NCI-H146 treated with DMSO at 0.1 percent for 48 hours (cell line): ENCODE results near the gene TRIM23.

Experiments used
- DNase-seq: peaks from one replicate; lab custom pipeline; 2025; ENCODE audit not compliant: unreplicated experiment; lab: John Stamatoyannopoulos, UW

The TRIM23 gene

DNA sequence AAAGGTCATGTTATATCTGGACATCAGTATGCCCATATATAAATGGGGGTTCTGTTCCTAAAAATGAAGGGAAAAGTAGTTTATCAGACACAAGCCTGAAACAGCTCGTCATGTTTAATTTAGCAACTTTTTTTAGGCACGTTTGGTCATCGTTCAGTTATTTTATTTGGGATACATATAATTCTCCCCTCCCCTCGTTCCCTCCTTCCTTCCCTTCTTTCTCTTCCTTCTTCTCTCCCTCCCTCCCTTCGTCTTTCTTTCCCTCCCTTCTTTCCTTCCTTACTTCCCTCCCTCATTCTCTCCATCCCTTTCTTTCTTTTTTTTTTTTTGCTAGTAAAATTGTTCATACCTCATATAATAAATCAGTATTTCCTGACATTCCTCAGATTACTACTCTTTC is 57.6 kb downstream of the TRIM23 start:
- DNase-seq = no peak

GRCh38 chr5:65563777-65564176 is 60.4 kb downstream of the TRIM23 start:
- DNase-seq = peak; percentile 36

DNA sequence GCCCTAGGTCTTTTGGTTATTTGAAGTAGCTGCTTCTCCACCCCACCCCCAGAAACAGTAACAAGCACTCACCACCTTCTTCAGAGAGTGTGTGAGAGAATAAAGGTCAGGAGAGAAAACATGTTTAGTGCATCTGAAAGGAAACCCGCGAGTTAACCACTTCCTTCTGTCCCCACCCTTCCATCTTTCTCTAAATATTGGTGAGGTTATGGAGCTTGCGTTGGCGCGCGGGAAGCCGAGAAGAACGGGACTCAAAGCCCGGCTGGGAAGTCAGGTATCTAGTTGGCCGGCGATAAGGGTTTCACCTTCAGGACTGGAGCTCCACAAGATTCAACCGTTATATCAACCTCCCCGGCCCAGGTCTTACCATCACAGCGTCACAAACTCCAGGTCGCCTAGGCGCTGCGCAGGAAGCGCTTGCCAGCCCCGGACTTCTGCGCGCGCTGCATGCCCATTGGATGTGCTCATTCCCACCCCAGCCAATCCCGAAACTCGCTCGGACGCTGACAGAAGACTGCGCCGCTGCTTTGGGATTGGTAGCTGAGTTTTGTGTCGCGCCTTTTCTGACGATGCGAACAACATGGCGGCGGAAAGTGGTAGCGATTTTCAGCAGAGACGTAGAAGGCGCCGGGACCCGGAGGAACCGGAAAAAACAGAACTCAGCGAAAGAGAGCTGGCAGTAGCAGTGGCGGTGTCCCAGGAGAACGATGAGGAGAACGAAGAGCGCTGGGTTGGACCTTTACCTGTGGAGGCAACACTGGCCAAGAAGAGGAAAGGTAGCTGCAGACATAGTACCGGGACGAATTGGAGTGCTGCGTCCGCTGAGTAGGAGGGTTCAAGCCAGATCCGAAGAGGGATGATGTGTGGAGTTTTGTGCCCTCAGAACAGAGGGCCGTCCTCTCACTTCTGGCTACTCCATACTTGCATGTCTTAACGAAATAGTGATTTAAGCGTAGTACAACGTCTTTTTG is 61.1 kb downstream of the TRIM23 start, which contains the start of the genes CENPK and PPWD1:
CENPK (minus strand) TSS at position 438 of the 971 bp plus-strand sequence. CDS start 8,261 bp downstream, outside the sequence.
PPWD1 (plus strand) TSS at position 566 of the 971 bp plus-strand sequence; CDS start at position 581, 15 bp downstream.
- peak; percentile 93 for DNase-seq

GRCh38 chr5:65556718-65557117 is 67.4 kb downstream of the TRIM23 start:
- DNase-seq = no peak

- no peak for DNase-seq
Measured at GRCh38 chr5:65556181-65556580, 68.0 kb downstream of the TRIM23 start.

DNA sequence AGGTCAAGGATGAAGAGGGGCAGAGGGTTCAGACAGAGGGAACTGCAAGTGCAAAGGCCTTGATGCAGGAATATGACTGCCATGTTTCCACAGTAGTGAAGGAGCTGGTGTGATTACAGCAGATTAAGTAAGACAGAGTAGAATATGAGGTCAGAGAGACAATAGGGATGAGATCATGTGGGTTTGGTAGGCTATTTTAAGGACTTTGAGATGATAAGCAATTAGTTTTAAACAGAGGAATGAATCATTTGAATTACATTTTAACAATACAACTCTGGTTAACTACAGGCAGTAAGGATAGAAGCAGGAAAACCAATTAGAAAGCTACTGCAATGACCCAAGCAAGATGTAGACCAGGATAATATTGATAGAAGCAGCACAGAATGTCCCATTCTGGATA is 68.8 kb downstream of the TRIM23 start:
- DNase-seq = no peak

DNA sequence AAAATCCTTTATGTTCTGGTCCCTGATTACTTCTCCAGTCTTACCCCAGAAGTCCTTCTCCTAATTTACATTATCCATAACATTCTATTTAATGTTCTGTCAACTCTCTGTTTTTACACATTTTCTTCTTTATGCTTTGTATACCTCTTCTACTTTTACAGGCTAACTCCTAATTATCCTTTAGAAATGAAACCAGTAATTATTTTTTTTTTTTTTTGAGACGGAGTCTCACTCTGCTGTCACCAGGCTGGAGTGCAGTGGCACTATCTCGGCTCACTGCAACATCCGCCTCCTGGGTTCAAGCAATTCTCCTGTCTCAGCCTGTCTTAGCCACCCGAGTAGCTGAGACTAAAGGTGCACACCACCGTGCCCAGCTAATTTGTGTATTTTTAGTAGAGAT is 70.2 kb downstream of the TRIM23 start:
- DNase-seq = no peak

DNA sequence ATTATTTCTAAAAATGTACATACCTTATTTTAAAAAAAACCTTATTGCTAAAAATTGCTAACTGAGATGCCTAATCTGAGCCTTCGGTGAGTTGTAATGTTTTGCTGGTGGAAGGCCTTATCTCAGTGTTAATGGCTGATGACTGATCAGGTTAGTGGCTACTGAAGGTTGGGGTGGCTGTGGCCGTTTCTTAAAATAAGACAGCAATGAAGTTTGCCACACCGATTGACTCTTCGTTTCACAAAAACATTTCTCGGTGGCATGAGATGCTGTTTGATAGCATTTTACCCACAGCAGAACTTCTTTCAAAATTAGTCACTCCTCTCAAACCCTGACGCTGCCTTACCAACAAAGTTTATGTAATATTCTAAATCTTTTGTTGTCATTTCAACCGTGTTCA is 75.9 kb downstream of the TRIM23 start:
- DNase-seq = no peak

- no peak for DNase-seq
Measured at GRCh38 chr5:65546141-65546540, 78.0 kb downstream of the TRIM23 start.

DNA sequence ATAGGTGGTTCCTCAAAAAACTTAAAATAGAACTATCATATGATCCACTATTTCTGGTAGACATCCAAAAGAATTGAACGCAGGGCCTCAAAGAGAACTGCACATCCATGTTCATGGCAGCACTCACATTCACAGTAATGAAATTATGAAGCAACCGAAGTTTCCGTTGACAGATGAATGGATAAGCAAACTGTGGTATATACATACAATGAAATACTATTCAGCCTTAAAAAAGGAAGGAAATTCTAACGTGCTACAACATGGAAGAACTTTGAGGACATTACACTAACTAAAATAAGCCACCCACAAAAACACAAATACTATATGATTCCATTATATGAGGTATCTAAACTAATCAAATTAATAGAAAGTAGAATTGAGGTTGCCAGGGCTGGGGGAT is 79.7 kb downstream of the TRIM23 start:
- no peak for DNase-seq

- DNase-seq = no peak
Measured at GRCh38 chr5:65539827-65540226, 84.3 kb downstream of the TRIM23 start.
